ENCODE data around the gene BCL2.
"Not testable (repeated sequence)": the region's sequence is repeated elsewhere in the genome, so short reads cannot be mapped to it uniquely, and the experiment has no call there.

The BCL2 gene

DNA sequence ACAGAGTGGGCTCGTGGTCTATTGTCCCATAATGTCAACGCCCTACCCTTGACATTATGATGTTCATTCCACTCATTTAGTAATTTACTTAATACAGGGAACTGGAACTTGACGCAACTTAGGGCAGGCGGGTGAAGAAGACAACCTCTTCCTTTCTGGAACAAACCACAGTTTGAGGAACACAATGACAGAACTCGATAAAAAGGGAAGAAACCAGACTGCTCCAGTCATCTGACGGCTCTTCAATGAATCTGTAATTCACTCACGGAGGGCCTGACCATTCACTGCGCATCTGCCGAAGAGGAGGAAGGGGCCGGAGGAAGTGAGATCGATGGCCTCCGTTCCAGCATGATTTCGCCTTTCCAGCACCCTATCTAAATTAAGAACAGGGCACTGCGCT is 83.2 kb downstream of the BCL2 start:
- no peak overlapping the region for H3K4me3 ChIP-seq (ENCODE audit: low read depth in 1 of 2, low read length in 2 of 2)
- H3K9me3 ChIP-seq (ENCODE audit: control insufficient read depth in 1 of 2, low read length in 2 of 2): no peaks in the 10 kb centered on the region
- H3K4me1 ChIP-seq (ENCODE audit: control insufficient read depth in 1 of 2, insufficient read depth in 2 of 2, low read length in 2 of 2): peaks cover 8 to 17% of the 10 kb centered on the region in 2 donors
- H3K9ac ChIP-seq (ENCODE audit: low read depth in 1 of 2, low read length in 2 of 2): no peak overlapping the region
- peaks cover 0 to 3% of the 10 kb centered on the region in 2 donors for H3K36me3 ChIP-seq (ENCODE audit: control insufficient read depth in 1 of 2, insufficient read depth in 2 of 2, low read length in 2 of 2)
- H3K27ac ChIP-seq (ENCODE audit: low read depth, low read length): no peak overlapping the region
- no peaks in the 10 kb centered on the region for H3K27me3 ChIP-seq (ENCODE audit: control insufficient read depth in 1 of 2, insufficient read depth in 2 of 2, low read length in 2 of 2)

DNA sequence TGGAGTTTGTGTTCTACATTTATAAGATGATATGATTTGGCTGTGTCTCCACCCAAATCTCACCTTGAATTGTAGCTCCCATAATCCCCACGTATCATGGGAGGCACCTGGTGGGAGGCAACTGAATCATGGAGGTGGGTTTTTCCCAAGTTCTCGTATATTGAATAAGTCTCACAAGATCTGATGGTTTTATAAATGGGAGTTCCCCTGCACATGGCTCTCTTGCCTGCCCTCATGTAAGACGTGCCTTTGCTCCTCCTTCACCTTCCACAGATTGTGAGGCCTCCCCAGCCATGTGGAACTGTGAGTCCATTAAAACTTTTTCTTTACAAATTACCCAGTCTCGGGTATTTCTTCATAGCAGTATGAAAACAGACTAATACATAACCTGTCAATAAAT is 83.6 kb downstream of the BCL2 start:
- not testable (repeated sequence) for H3K4me3 ChIP-seq (ENCODE audit: low read depth in 1 of 2, low read length in 2 of 2); H3K27ac ChIP-seq (ENCODE audit: low read depth, low read length); H3K36me3 ChIP-seq (ENCODE audit: control insufficient read depth in 1 of 2, insufficient read depth in 2 of 2, low read length in 2 of 2); H3K27me3 ChIP-seq (ENCODE audit: control insufficient read depth in 1 of 2, insufficient read depth in 2 of 2, low read length in 2 of 2); H3K9me3 ChIP-seq (ENCODE audit: control insufficient read depth in 1 of 2, low read length in 2 of 2); H3K9ac ChIP-seq (ENCODE audit: low read depth in 1 of 2, low read length in 2 of 2)
- peaks cover 8 to 12% of the 10 kb centered on the region in 2 donors for H3K4me1 ChIP-seq (ENCODE audit: control insufficient read depth in 1 of 2, insufficient read depth in 2 of 2, low read length in 2 of 2)

DNA sequence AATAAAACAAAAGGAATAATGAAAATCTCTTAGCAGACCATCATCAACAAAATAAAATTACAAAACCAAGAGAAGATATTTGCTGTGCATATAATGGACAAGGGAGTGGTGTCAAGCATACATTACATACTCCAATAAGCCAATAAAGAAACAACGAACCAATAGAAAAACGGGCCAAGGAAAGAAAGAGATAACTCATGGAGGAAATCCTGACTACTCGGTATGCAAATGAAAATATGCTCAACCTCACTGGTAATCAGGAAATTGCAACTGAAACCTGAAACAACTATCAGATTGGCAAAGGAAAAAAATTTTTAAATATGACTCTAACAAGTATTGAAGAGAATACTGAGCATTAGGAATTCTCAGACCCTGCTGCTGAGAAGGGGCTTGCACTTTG is 84.7 kb downstream of the BCL2 start:
- H3K4me3 ChIP-seq (ENCODE audit: low read depth in 1 of 2, low read length in 2 of 2): no peak overlapping the region
- H3K9me3 ChIP-seq (ENCODE audit: control insufficient read depth in 1 of 2, low read length in 2 of 2): no peaks in the 10 kb centered on the region
- peaks cover 15 to 17% of the 10 kb centered on the region in 2 donors for H3K4me1 ChIP-seq (ENCODE audit: control insufficient read depth in 1 of 2, insufficient read depth in 2 of 2, low read length in 2 of 2)
- H3K9ac ChIP-seq (ENCODE audit: low read depth in 1 of 2, low read length in 2 of 2): no peak overlapping the region
- no peaks in the 10 kb centered on the region for H3K27me3 ChIP-seq (ENCODE audit: control insufficient read depth in 1 of 2, insufficient read depth in 2 of 2, low read length in 2 of 2)
- peaks cover 0 to 3% of the 10 kb centered on the region in 2 donors for H3K36me3 ChIP-seq (ENCODE audit: control insufficient read depth in 1 of 2, insufficient read depth in 2 of 2, low read length in 2 of 2)
- H3K27ac ChIP-seq (ENCODE audit: low read depth, low read length): no peak overlapping the region

DNA sequence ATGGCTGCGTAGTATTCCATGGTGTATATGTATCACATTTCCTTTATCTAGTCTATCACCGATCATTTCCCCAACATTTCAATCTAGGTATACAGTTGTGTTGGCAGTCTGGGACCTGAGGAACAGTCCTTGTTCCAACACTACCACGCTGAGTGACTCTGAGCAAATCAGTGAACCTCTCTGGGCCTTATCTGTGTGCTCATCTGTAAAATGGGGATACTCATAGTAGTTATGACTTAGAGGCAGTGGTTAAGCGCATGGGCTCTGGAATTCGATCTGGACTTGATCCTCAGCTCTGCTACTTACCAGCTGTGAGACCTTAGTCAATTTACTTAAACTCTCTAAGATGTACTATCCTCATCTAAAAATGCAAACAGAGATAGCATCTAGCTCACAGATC is 85.1 kb downstream of the BCL2 start:
- H3K4me1 ChIP-seq (ENCODE audit: control insufficient read depth in 1 of 2, insufficient read depth in 2 of 2, low read length in 2 of 2): peaks cover 15 to 17% of the 10 kb centered on the region in 2 donors
- no peak overlapping the region for H3K9ac ChIP-seq (ENCODE audit: low read depth in 1 of 2, low read length in 2 of 2)
- no peaks in the 10 kb centered on the region for H3K9me3 ChIP-seq (ENCODE audit: control insufficient read depth in 1 of 2, low read length in 2 of 2)
- no peak overlapping the region for H3K27ac ChIP-seq (ENCODE audit: low read depth, low read length)
- no peaks in the 10 kb centered on the region for H3K27me3 ChIP-seq (ENCODE audit: control insufficient read depth in 1 of 2, insufficient read depth in 2 of 2, low read length in 2 of 2)
- H3K36me3 ChIP-seq (ENCODE audit: control insufficient read depth in 1 of 2, insufficient read depth in 2 of 2, low read length in 2 of 2): peaks cover 0 to 3% of the 10 kb centered on the region in 2 donors
- H3K4me3 ChIP-seq (ENCODE audit: low read depth in 1 of 2, low read length in 2 of 2): no peak overlapping the region

DNA sequence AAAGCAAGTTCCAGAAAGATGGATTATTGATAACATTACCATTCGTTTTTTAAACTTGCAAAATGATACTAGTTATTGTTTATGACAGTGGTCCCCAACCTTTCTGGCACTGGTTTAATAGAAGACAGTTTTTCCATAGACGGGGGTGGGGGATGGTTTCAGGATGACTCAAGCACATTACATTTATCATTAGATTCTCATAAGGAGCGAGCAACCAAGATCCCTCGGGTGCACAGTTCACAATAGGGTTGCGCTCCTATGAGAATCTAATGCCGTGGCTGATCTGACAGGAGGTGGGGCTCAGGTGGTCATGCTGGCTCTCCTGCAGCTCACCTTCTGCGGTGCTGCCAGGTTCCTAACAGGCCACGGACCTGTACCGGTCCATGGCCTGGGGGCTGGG is 86.2 kb downstream of the BCL2 start:
- Histone ChIP-seq H3K9ac (ENCODE audit: low read depth in 1 of 2, low read length in 2 of 2) (no peak overlapping the region), H3K27me3 (ENCODE audit: control insufficient read depth in 1 of 2, insufficient read depth in 2 of 2, low read length in 2 of 2) (no peaks in the 10 kb centered on the region), H3K27ac (ENCODE audit: low read depth, low read length) (no peak overlapping the region), H3K9me3 (ENCODE audit: control insufficient read depth in 1 of 2, low read length in 2 of 2) (no peaks in the 10 kb centered on the region), H3K4me1 (ENCODE audit: control insufficient read depth in 1 of 2, insufficient read depth in 2 of 2, low read length in 2 of 2) (peaks cover 13 to 15% of the 10 kb centered on the region in 2 donors), H3K4me3 (ENCODE audit: low read depth in 1 of 2, low read length in 2 of 2) (no peak overlapping the region), H3K36me3 (ENCODE audit: control insufficient read depth in 1 of 2, insufficient read depth in 2 of 2, low read length in 2 of 2) (no peaks in the 10 kb centered on the region)

DNA sequence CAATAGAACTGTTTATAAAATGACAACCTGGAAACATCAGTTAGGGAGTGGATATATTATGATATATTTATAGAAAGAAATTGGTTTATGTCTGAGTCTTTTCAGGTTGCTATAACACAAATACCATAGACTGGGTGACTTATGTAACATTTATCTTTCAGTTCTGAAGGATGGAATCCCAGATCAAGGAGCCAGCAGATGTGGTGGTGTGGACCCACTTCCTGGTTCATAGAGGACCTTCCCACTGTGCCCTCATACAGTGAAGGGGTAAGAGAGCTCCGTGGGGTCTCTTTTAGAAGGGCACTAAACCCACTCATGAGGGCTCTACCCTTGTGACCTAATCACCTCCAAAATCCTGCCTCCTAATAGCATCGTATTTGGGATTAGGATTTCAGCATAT is 86.7 kb downstream of the BCL2 start:
- Histone ChIP-seq H3K27me3 (ENCODE audit: control insufficient read depth in 1 of 2, insufficient read depth in 2 of 2, low read length in 2 of 2) (no peaks in the 10 kb centered on the region), H3K9me3 (ENCODE audit: control insufficient read depth in 1 of 2, low read length in 2 of 2) (no peaks in the 10 kb centered on the region), H3K36me3 (ENCODE audit: control insufficient read depth in 1 of 2, insufficient read depth in 2 of 2, low read length in 2 of 2) (no peaks in the 10 kb centered on the region), H3K27ac (ENCODE audit: low read depth, low read length) (no peak overlapping the region), H3K9ac (ENCODE audit: low read depth in 1 of 2, low read length in 2 of 2) (no peak overlapping the region), H3K4me1 (ENCODE audit: control insufficient read depth in 1 of 2, insufficient read depth in 2 of 2, low read length in 2 of 2) (peaks cover 11 to 15% of the 10 kb centered on the region in 2 donors), H3K4me3 (ENCODE audit: low read depth in 1 of 2, low read length in 2 of 2) (no peak overlapping the region)

DNA sequence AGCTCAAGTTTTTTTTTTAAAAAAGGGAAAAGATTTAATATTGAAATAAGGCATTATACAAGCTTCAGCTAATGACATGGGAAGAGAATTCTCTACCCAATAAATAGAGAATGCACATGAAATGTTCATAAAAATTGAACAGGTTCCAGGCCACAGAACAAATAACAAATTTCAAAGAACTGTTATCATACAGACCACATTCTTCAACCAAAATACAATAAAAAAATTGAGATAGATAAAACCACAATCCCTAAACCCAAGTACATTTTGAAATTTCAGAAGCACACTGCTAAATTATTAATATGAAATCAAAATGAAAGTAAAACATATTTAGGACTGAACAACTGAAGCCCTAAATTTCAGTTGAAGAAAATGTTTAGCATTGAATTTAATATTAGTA is 89.6 kb downstream of the BCL2 start:
- no peak overlapping the region for H3K9ac ChIP-seq (ENCODE audit: low read depth in 1 of 2, low read length in 2 of 2)
- H3K36me3 ChIP-seq (ENCODE audit: control insufficient read depth in 1 of 2, insufficient read depth in 2 of 2, low read length in 2 of 2): no peaks in the 10 kb centered on the region
- H3K4me1 ChIP-seq (ENCODE audit: control insufficient read depth in 1 of 2, insufficient read depth in 2 of 2, low read length in 2 of 2): peaks cover 5 to 7% of the 10 kb centered on the region in 2 donors
- H3K9me3 ChIP-seq (ENCODE audit: control insufficient read depth in 1 of 2, low read length in 2 of 2): no peaks in the 10 kb centered on the region
- H3K4me3 ChIP-seq (ENCODE audit: low read depth in 1 of 2, low read length in 2 of 2): peak overlapping the region; percentile 6 to 11
- no peak overlapping the region for H3K27ac ChIP-seq (ENCODE audit: low read depth, low read length)
- no peaks in the 10 kb centered on the region for H3K27me3 ChIP-seq (ENCODE audit: control insufficient read depth in 1 of 2, insufficient read depth in 2 of 2, low read length in 2 of 2)

DNA sequence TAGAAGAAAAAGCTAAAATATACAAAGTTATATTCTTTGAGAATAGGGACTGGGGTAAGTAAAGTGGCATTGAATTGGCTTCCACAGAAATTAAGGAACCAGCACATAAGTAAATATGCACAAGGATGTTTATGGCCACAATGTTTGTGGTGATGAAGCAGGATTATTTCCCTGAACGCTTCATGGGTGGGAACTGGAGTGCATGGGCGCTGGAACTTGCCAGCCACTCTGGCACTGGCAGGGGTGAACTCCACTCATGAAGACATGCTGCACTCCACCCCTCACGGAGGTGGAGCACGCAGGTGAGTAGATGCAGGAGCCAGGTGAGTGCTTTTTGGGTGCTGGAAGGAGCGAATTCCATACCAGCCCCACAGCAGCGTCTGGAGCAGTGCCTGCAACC is 94.1 kb downstream of the BCL2 start:
- no peak overlapping the region for H3K27ac ChIP-seq (ENCODE audit: low read depth, low read length)
- H3K4me3 ChIP-seq (ENCODE audit: low read depth in 1 of 2, low read length in 2 of 2): no peak overlapping the region
- H3K9me3 ChIP-seq (ENCODE audit: control insufficient read depth in 1 of 2, low read length in 2 of 2): no peaks in the 10 kb centered on the region
- no peak overlapping the region for H3K9ac ChIP-seq (ENCODE audit: low read depth in 1 of 2, low read length in 2 of 2)
- peaks cover 3 to 4% of the 10 kb centered on the region in 2 donors for H3K4me1 ChIP-seq (ENCODE audit: control insufficient read depth in 1 of 2, insufficient read depth in 2 of 2, low read length in 2 of 2)
- H3K27me3 ChIP-seq (ENCODE audit: control insufficient read depth in 1 of 2, insufficient read depth in 2 of 2, low read length in 2 of 2): no peaks in the 10 kb centered on the region
- H3K36me3 ChIP-seq (ENCODE audit: control insufficient read depth in 1 of 2, insufficient read depth in 2 of 2, low read length in 2 of 2): no peaks in the 10 kb centered on the region

DNA sequence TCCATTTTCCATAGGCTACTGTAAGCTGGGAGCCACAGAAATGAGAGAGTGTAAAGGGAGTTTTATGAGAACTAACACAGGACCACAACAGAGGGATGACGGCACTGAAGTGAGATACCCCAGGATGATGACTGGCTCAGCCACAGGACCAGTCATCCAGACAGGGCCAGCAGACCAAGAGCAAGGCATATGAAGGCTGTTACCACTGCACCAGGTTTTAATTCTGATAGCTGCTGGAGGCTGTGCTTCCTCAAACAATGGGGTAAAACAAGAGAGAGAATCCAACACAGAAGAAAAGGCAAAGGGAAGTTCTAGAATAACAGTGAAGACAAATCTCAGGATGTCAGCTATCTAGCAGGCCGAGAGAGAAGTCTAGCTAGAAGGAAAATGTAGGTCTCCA is 94.9 kb downstream of the BCL2 start:
- Histone ChIP-seq H3K27ac (ENCODE audit: low read depth, low read length) (no peak overlapping the region), H3K9ac (ENCODE audit: low read depth in 1 of 2, low read length in 2 of 2) (no peak overlapping the region), H3K4me3 (ENCODE audit: low read depth in 1 of 2, low read length in 2 of 2) (no peak overlapping the region), H3K9me3 (ENCODE audit: control insufficient read depth in 1 of 2, low read length in 2 of 2) (no peaks in the 10 kb centered on the region), H3K27me3 (ENCODE audit: control insufficient read depth in 1 of 2, insufficient read depth in 2 of 2, low read length in 2 of 2) (no peaks in the 10 kb centered on the region), H3K4me1 (ENCODE audit: control insufficient read depth in 1 of 2, insufficient read depth in 2 of 2, low read length in 2 of 2) (no peaks in the 10 kb centered on the region), H3K36me3 (ENCODE audit: control insufficient read depth in 1 of 2, insufficient read depth in 2 of 2, low read length in 2 of 2) (no peaks in the 10 kb centered on the region)

DNA sequence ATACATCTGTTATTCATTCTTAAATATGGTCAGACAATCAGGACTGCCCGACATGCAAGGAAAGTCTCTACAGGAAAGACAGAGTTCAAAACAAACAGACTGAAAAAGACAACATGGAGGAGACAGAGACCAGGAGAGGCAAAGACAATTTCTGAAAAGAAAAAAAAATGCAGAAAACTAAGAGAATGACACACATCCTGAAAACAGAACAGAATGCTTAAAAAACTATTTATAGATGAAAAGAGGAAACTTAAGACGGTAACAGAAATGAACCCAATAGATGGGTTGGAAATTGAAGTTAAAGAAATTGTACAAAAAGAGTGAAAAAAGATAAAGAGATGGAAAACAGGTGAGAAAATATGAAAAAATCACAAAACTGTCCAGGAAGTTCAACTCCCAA is 95.7 kb downstream of the BCL2 start:
- Histone ChIP-seq H3K9ac (ENCODE audit: low read depth in 1 of 2, low read length in 2 of 2) (no peak overlapping the region), H3K9me3 (ENCODE audit: control insufficient read depth in 1 of 2, low read length in 2 of 2) (no peaks in the 10 kb centered on the region), H3K4me3 (ENCODE audit: low read depth in 1 of 2, low read length in 2 of 2) (no peak overlapping the region), H3K36me3 (ENCODE audit: control insufficient read depth in 1 of 2, insufficient read depth in 2 of 2, low read length in 2 of 2) (no peaks in the 10 kb centered on the region), H3K4me1 (ENCODE audit: control insufficient read depth in 1 of 2, insufficient read depth in 2 of 2, low read length in 2 of 2) (no peaks in the 10 kb centered on the region), H3K27ac (ENCODE audit: low read depth, low read length) (no peak overlapping the region), H3K27me3 (ENCODE audit: control insufficient read depth in 1 of 2, insufficient read depth in 2 of 2, low read length in 2 of 2) (no peaks in the 10 kb centered on the region)

DNA sequence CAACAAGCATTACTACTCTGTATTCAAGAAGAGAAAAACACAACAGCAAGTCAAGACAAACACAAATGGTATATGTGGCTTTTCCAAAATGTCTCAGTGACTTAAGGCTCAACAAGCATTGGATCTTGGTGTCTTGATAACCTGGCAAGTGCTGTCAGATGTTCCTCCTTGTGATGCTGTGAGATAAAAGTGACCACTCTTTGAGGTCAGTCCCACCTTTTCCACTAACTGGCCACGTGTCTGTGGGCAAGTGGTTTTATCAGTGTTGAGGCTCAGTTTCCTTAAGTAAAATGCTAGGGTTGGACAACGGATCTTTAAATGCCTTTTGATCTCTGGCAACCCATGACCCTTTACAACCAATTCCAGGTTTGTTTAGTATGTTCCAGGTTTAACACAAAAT is 98.7 kb downstream of the BCL2 start:
- H3K27ac ChIP-seq (ENCODE audit: low read depth, low read length): no peak overlapping the region
- H3K4me3 ChIP-seq (ENCODE audit: low read depth in 1 of 2, low read length in 2 of 2): no peak overlapping the region
- no peaks in the 10 kb centered on the region for H3K27me3 ChIP-seq (ENCODE audit: control insufficient read depth in 1 of 2, insufficient read depth in 2 of 2, low read length in 2 of 2)
- H3K4me1 ChIP-seq (ENCODE audit: control insufficient read depth in 1 of 2, insufficient read depth in 2 of 2, low read length in 2 of 2): peaks cover 4 to 6% of the 10 kb centered on the region in 2 donors
- H3K9me3 ChIP-seq (ENCODE audit: control insufficient read depth in 1 of 2, low read length in 2 of 2): no peaks in the 10 kb centered on the region
- no peaks in the 10 kb centered on the region for H3K36me3 ChIP-seq (ENCODE audit: control insufficient read depth in 1 of 2, insufficient read depth in 2 of 2, low read length in 2 of 2)
- H3K9ac ChIP-seq (ENCODE audit: low read depth in 1 of 2, low read length in 2 of 2): no peak overlapping the region

Measured in duodenal mucosa (tissue), 2 donors.